ENCODE data around the gene RESF1. TPM values are rescaled to one million over a fixed set of nuclear protein-coding genes. Genes with fewer than 3 reads are reported as not detected.

Gene RESF1
- total RNA-seq, 4 donors from 2014 or later, result 62.4 to 145 (median 71.0) TPM

GRCh38 chr12:31991146-31991545 lies 31.9 kb downstream of the RESF1 start:
- TF ChIP-seq CTCF (IDR thresholded peaks at IDR 0.05), result no peak
- no peak for ATAC-seq (ENCODE audit: low FRiP score)
- no peak for DNase-seq (ENCODE audit: low spot score)

- DNase-seq (ENCODE audit: low spot score) (no peak), ATAC-seq (ENCODE audit: low FRiP score) (no peak)
Measured at GRCh38 chr12:31991815-31992214, 32.6 kb downstream of the RESF1 start.

GRCh38 chr12:31999692-32000091 lies 40.5 kb downstream of the RESF1 start:
- DNase-seq (ENCODE audit: low spot score) (no peak), ATAC-seq (ENCODE audit: low FRiP score) (no peak)
- TF ChIP-seq CTCF (IDR thresholded peaks at IDR 0.05), result no peak

More at GRCh38 chr12:31991815-31992214, 32.6 kb downstream of the RESF1 start:
- no peak for TF ChIP-seq CTCF (IDR thresholded peaks at IDR 0.05)

GRCh38 chr12:32000373-32001005 lies 41.3 kb downstream of the RESF1 start:
- ATAC-seq (ENCODE audit: low FRiP score) (no peak), DNase-seq (ENCODE audit: low spot score) (no peak)
- no peak for TF ChIP-seq CTCF (IDR thresholded peaks at IDR 0.05)

GRCh38 chr12:32002848-32003493 lies 43.8 kb downstream of the RESF1 start:
- TF ChIP-seq CTCF (IDR thresholded peaks at IDR 0.05), result no peak
- ATAC-seq (ENCODE audit: low FRiP score), result no peak
- no peak for DNase-seq (ENCODE audit: low spot score)

GRCh38 chr12:32003654-32004053 lies 44.4 kb downstream of the RESF1 start:
- ATAC-seq (ENCODE audit: low FRiP score) (no peak), DNase-seq (ENCODE audit: low spot score) (no peak)
- TF ChIP-seq CTCF (IDR thresholded peaks at IDR 0.05), result no peak
